NCI-H82 treated with DMSO at 0.1 percent for 48 hours (cell line): Measurements from ENCODE around the gene PIWIL4.

Experiments used
- DNase-seq: peaks from one replicate; lab custom pipeline; 2025; ENCODE audit not compliant: unreplicated experiment; lab: John Stamatoyannopoulos, UW

The PIWIL4 gene

GRCh38 chr11:94567181-94567670 lies at the start of gene PIWIL4:
Gene PIWIL4 (plus strand): TSS chr11:94567368. CDS start chr11:94567519, 151 bp downstream.
- DNase-seq = no peak

- DNase-seq = no peak
Measured at GRCh38 chr11:94518300-94518699, 48.9 kb upstream of the PIWIL4 start.

DNA sequence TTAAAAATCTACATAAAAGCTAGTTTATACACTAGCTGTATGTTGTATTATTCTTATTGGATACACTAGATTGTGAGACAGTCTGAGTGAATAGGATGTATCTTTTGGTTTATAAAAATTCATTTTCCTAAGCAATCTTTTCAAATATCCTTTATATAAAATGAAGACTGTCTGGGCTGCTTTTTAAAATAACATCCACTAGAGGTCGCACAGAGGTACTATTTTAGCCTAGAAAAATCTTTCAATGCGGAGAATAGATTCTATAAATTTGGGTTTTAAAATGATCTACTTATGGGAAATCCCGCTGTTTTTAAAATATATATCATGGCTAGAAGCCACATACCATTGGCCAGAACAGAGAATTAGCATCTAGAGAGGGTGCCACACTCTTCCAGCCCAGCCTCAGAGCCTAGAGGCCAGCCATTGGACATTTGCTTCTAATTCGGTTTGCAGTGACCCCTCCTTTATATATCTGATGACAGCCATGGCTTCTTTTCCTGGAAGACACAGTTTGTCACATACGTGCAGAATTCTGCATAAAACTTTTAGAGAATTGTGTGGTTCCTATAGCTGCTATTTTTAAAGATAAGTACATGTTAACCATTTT lies 47.6 kb upstream of the PIWIL4 start:
- DNase-seq = no peak

DNA sequence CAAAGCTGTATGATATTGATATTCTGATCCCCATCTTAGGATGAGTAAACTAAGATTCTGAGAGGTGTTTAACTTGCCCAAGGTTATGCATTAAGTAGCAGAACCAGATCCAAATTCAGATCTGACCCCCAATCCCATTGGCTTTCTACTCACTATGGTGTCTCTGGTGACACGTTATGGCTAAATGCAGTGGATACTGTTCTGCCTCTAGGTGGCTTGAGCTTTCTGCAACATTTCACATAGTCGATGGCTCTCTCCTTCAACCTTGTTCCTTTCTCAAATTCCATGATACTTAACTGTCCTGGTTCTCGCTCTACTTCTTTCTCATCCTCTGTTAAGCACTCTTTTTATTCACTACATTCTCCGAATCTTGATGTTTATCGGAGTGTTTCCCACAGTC lies 45.5 kb upstream of the PIWIL4 start:
- DNase-seq = no peak

GRCh38 chr11:94524341-94524740 lies 42.8 kb upstream of the PIWIL4 start:
- DNase-seq = no peak

- no peak for DNase-seq
Measured at GRCh38 chr11:94525546-94526324, 41.4 kb upstream of the PIWIL4 start.

GRCh38 chr11:94526645-94527438 lies 40.3 kb upstream of the PIWIL4 start:
- no peak for DNase-seq

DNA sequence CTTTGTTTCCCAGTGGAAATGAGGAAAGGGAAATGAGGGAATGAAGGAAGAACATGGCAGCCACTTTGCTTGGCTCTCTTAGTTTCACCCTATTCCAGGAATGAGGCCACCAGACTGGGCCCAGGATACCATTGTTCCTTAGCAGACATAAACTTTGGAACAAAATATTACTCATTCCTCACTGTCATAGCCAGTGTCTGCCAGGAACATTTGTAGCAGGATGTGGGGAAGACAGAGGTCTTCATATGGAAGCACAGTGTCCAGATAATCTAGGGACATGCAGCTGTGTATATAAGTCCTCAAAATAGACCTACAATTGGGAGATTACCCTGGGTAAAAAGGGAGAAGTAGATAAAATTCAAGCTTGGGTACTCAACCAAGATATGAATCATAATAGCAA lies 38.6 kb upstream of the PIWIL4 start:
- DNase-seq = no peak

- no peak for DNase-seq
Measured at GRCh38 chr11:94532211-94532610, 35.0 kb upstream of the PIWIL4 start.

- DNase-seq = no peak
Measured at GRCh38 chr11:94533206-94533605, 34.0 kb upstream of the PIWIL4 start.

DNA sequence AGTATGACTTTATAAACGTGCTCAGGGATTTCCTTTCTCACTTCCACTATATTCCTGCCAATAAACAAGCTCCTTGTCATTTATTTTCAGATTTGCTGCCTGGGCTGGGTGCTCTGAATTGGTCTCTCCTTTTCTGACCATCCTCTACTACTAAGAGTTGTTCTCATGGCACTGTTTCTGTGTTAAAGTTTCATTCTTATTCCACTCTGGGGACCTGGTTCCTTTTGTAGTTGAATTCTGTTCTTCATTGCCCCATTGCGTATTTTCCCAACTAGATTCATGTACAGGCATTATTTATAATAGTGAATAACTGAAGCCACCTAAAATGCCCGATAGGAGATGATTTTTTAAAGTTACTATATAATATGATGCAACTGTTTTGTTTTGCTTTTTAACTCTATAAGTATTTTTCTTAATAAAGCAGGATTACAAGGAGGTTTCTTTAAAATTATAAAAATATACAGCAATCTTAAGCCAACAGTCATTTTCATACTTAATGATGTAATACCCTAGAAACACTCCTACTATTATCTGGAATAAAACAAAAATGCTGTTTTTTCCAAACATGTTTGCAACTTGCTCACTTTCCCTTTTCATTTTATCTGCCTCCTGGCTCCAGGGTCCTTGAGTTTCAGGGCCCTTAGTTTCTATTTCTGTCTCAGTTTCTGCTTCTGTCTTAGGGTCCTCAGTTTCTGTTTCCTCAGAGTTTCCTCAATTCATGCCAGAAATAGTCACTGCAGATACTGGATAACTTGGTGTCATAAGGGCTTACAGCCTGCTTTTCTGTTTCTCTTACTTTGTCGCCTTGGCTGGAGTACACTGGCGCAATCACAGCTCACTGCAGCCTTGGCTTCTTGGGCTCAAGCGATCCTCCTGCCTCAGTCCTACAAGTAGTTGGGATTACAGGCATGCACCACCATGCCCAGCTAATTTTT lies 33.2 kb upstream of the PIWIL4 start:
- no peak for DNase-seq

DNA sequence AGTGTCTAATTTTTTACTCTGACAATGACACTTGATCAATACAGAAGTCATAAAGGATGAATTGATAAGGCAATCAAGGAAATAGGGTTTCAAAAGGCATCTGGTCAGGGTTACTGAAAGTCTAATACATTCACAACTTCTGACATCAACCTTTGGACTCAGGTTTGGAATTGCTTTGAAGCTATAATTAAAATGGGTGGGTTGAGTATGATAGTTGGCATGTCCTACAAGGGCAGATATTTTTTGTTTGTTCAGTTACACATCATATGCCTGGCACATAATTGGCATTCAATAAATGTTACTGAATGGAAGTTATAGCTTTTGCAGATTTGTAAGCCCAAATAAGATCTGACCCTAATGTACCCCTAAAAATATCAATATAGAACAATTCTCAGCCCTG lies 30.8 kb upstream of the PIWIL4 start:
- DNase-seq = no peak

GRCh38 chr11:94537031-94537600 lies 30.1 kb upstream of the PIWIL4 start:
- DNase-seq = no peak

- no peak for DNase-seq
Measured at GRCh38 chr11:94539420-94539819, 27.7 kb upstream of the PIWIL4 start.

- DNase-seq = peak; percentile 24
Measured at GRCh38 chr11:94543695-94544645, 23.2 kb upstream of the PIWIL4 start, which contains the start of gene FUT4. Gene FUT4 (plus strand): TSS chr11:94543921. CDS start chr11:94544134, 213 bp downstream.

DNA sequence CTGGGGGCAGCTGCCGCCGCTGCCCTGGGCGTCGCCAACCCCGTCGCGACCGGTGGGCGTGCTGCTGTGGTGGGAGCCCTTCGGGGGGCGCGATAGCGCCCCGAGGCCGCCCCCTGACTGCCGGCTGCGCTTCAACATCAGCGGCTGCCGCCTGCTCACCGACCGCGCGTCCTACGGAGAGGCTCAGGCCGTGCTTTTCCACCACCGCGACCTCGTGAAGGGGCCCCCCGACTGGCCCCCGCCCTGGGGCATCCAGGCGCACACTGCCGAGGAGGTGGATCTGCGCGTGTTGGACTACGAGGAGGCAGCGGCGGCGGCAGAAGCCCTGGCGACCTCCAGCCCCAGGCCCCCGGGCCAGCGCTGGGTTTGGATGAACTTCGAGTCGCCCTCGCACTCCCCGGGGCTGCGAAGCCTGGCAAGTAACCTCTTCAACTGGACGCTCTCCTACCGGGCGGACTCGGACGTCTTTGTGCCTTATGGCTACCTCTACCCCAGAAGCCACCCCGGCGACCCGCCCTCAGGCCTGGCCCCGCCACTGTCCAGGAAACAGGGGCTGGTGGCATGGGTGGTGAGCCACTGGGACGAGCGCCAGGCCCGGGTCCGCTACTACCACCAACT lies 22.4 kb upstream of the PIWIL4 start:
- DNase-seq = no peak

- no peak for DNase-seq
Measured at GRCh38 chr11:94545264-94546161, 21.7 kb upstream of the PIWIL4 start.

DNA sequence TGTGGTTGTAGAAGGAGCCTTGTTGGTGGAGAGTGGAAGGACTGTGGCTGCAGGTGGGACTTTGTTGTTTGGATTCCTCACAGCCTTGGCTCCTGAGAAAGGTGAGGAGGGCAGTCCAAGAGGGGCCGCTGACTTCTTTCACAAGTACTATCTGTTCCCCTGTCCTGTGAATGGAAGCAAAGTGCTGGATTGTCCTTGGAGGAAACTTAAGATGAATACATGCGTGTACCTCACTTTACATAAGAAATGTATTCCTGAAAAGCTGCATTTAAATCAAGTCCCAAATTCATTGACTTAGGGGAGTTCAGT lies 21.1 kb upstream of the PIWIL4 start:
- no peak for DNase-seq
